Breast epithelium (tissue), 3 donors: ENCODE measurements around the gene CALU.

Experiments
- CTCF ChIP-seq, 3 donors: fragments of 450-650 bp; IDR thresholded peaks; one replicate each; pipeline ENCODE4 v1.5.1; 2016 to 2017; ENCODE audit warnings: antibody characterized with exemption in 3 of 3, mild to moderate bottlenecking in 3 of 3, moderate library complexity in 3 of 3
- POLR2AphosphoS5 ChIP-seq, 3 donors: sonication (generic); formaldehyde crosslinking; IDR thresholded peaks; one replicate each; pipeline ENCODE4 v1.6.1; 2017; ENCODE audit warnings: antibody characterized with exemption in 3 of 3

DNA sequence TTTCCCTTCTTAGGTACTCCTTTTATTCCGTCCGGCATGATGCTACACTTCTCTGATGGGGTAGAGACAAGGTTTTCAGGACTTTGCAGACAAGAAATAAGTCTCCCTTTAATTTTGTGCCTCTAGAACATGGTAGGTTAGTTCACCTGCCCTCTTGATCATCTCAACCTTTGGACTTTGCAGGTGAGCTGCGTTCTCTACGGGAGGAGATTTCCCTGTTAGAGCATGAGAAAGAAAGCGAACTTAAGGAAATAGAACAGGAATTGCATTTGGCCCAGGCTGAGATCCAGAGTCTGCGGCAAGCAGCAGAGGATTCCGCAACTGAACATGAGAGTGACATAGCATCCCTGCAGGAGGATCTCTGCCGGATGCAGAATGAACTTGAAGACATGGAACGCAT is 61.8 kb downstream of the CALU start:
- TF ChIP-seq CTCF (IDR thresholded peaks at IDR 0.05) (no peak), POLR2AphosphoS5 (IDR thresholded peaks at IDR 0.05) (no peak)
